GM12878 (cell line): ENCODE data around the gene RELL2. TPM values are rescaled to one million over a fixed set of nuclear protein-coding genes. Genes with fewer than 3 reads are reported as not detected.

Source experiments
- ATF7 ChIP-seq: fragments of 450-650 bp; IDR thresholded peaks from 2 replicates; pipeline ENCODE4 v1.6.1; 2016; ENCODE audit warnings: low read depth, mild to moderate bottlenecking
- CBFB ChIP-seq: IDR thresholded peaks from 2 replicates; pipeline ENCODE4 v1.6.1; 2016; ENCODE audit warnings: antibody characterized with exemption, low read depth
- CBX5 ChIP-seq: sonication (generic); IDR thresholded peaks from 2 replicates; pipeline ENCODE4 v1.6.1; 2016; ENCODE audit warnings: low read depth, moderate library complexity, mild to moderate bottlenecking, inconsistent platforms
- CREM ChIP-seq: IDR thresholded peaks from 2 replicates; pipeline ENCODE4 v1.6.1; 2014; ENCODE audit warnings: antibody characterized with exemption, low read depth
- HDAC2 ChIP-seq: fragments of 200-600 bp; sonication (generic); IDR thresholded peaks from 2 replicates; pipeline ENCODE4 v1.6.1; 2017
- IRF5 ChIP-seq: fragments of 450-650 bp; IDR thresholded peaks from 2 replicates; pipeline ENCODE4 v1.6.1; 2017; ENCODE audit warnings: borderline replicate concordance
- KLF5 ChIP-seq: fragments of 450-650 bp; IDR thresholded peaks from 2 replicates; pipeline ENCODE4 v1.6.1; 2014; ENCODE audit warnings: mild to moderate bottlenecking; ENCODE audit not compliant: partially characterized antibody
- MEF2B ChIP-seq: fragments of 450-650 bp; IDR thresholded peaks from 2 replicates; pipeline ENCODE4 v1.6.1; 2018; ENCODE audit warnings: mild to moderate bottlenecking, moderate library complexity; ENCODE audit not compliant: partially characterized antibody, poor library complexity, severe bottlenecking
- MLLT1 ChIP-seq: fragments of 450-650 bp; IDR thresholded peaks from 2 replicates; pipeline ENCODE4 v1.6.1; 2016; ENCODE audit warnings: mild to moderate bottlenecking
- MTA3 ChIP-seq: IDR thresholded peaks from 2 replicates; pipeline ENCODE4 v1.6.1; 2012; ENCODE audit warnings: low read length, inconsistent platforms, borderline replicate concordance
- MYC ChIP-seq: IDR thresholded peaks from 2 replicates; pipeline ENCODE4 v1.6.1; 2011; ENCODE audit warnings: mild to moderate bottlenecking, low read length, moderate library complexity, inconsistent platforms; ENCODE audit not compliant: insufficient read depth, insufficient replicate concordance, insufficient read length, severe bottlenecking
- NFIC ChIP-seq: IDR thresholded peaks from 2 replicates; pipeline ENCODE4 v1.6.1; 2012; ENCODE audit warnings: low read depth, mild to moderate bottlenecking, inconsistent platforms, low read length, moderate library complexity
- PAX5 ChIP-seq: IDR thresholded peaks from 2 replicates; pipeline ENCODE4 v1.6.1; 2011; ENCODE audit warnings: low read depth, low read length, borderline replicate concordance
- PKNOX1 ChIP-seq: fragments of 450-650 bp; IDR thresholded peaks from 2 replicates; pipeline ENCODE4 v1.6.1; 2016; ENCODE audit warnings: mild to moderate bottlenecking
- RCOR1 ChIP-seq: conservative IDR thresholded peaks from 2 replicates; pipeline ENCODE4 v1.6.1; 2012; ENCODE audit warnings: low read depth, low read length, improper control_type of control experiment
- SMAD1 ChIP-seq: fragments of 450-650 bp; IDR thresholded peaks from 2 replicates; pipeline ENCODE4 v1.6.1; 2018; ENCODE audit warnings: mild to moderate bottlenecking, low read depth; ENCODE audit not compliant: partially characterized antibody
- SPI1 ChIP-seq: IDR thresholded peaks from 2 replicates; pipeline ENCODE4 v1.6.1; 2011; ENCODE audit warnings: low read depth, mild to moderate bottlenecking, low read length, moderate library complexity, borderline replicate concordance; ENCODE audit not compliant: insufficient read depth
- TCF12 ChIP-seq: IDR thresholded peaks from 2 replicates; pipeline ENCODE4 v1.6.1; 2011; ENCODE audit warnings: low read depth, mild to moderate bottlenecking, low read length
- WRNIP1 ChIP-seq: IDR thresholded peaks from 2 replicates; pipeline ENCODE4 v1.6.1; 2011; ENCODE audit warnings: low read depth, low read length, improper control_type of control experiment, borderline replicate concordance
- YBX1 ChIP-seq: fragments of 450-650 bp; IDR thresholded peaks from 2 replicates; pipeline ENCODE4 v1.6.1; 2016; ENCODE audit warnings: antibody characterized with exemption
- ZBTB11 ChIP-seq: fragments of 450-650 bp; formaldehyde crosslinking; IDR thresholded peaks from 2 replicates; pipeline ENCODE4 v1.5.0; 2022; ENCODE audit warnings: mild to moderate bottlenecking, missing genetic modification characterization
- ZNF207 ChIP-seq: fragments of 450-650 bp; IDR thresholded peaks from 2 replicates; pipeline ENCODE4 v1.6.1; 2014; ENCODE audit warnings: antibody characterized with exemption, mild to moderate bottlenecking, borderline replicate concordance
- ZNF217 ChIP-seq: fragments of 450-650 bp; IDR thresholded peaks from 2 replicates; pipeline ENCODE4 v1.6.1; 2017; ENCODE audit warnings: antibody characterized with exemption, mild to moderate bottlenecking
- polyA plus RNA-seq, 11 experiments: library from polyadenylated mRNA; depleted of rRNA in 4 of 11; unstranded in 6 of 11; stranded (reverse) in 5 of 11; fragments of >200 nt; fragmentation: Nextera tagmentation in 4 of 11; fragmentation: Illumina TruSeq in 1 of 11; extraction: Ambion mirVana in 4 of 11; extraction: Trizol in 1 of 11; gene quantifications; 1 replicate in 1 of 11; 2 replicates in 10 of 11; pipeline versions ENCODE4 v1.2.1 to v1.2.3, GENCODE V29; 2011 to 2016; ENCODE audit warnings: inconsistent platforms in 2 of 11, missing spikeins in 2 of 11, low read depth in 1 of 11
- total RNA-seq, 4 experiments: library from RNA; depleted of rRNA in 3 of 4; stranded (reverse); fragments of >200 nt in 3 of 4; fragmentation: Illumina TruSeq in 1 of 4; extraction: Trizol in 1 of 4; gene quantifications; 2 replicates each; pipeline versions ENCODE4 v1.2.1 to v1.2.3, GENCODE V29; 2013 to 2021

Gene RELL2
- total and polyA plus RNA-seq, 10 of the 15 experiments (the other 5 are each of a cell fraction or from before 2014, with no cell fraction given) = 0.23 to 21.4 (median 7.1) TPM

- TF ChIP-seq ATF7 = no peak
- peak; percentile 47 for TF ChIP-seq KLF5
- no peak for TF ChIP-seq MLLT1
- TF ChIP-seq NFIC = no peak
- TF ChIP-seq IRF5 = no peak
- no peak for TF ChIP-seq CBX5
- no peak for TF ChIP-seq MTA3
- TF ChIP-seq TCF12 = no peak
- TF ChIP-seq PKNOX1 = no peak
- TF ChIP-seq MYC = peak; percentile 40
- no peak for TF ChIP-seq ZNF207
- TF ChIP-seq HDAC2 = no peak
- no peak for TF ChIP-seq RCOR1
- no peak for TF ChIP-seq PAX5
- TF ChIP-seq ZBTB11 = no peak
- 0 out of 2 replicates have a peak, but pooled peaks have one; percentile 10 for TF ChIP-seq CBFB
- no peak for TF ChIP-seq YBX1
- no peak for TF ChIP-seq WRNIP1
- TF ChIP-seq ZNF217 = no peak
- 0 out of 2 replicates have a peak, but pooled peaks have one; percentile 13 for TF ChIP-seq CREM
- no peak for TF ChIP-seq SMAD1
- TF ChIP-seq MEF2B = no peak
- TF ChIP-seq SPI1 = peak; percentile 47; the same call in 1 of the 2 replicates
Measured at GRCh38 chr5:141636413-141637122, at the start of gene RELL2, which contains the start of gene HDAC3 (continued).
